SK-N-SH (cell line): ENCODE results near the gene SDK1. TPM values are rescaled to one million over a fixed set of nuclear protein-coding genes. Genes with fewer than 3 reads are reported as not detected.

Source experiments
- CTCF ChIA-PET: fragments of 300-600, 350-600 bp; formaldehyde crosslinking; extraction: SDS; loops from one replicate; lab custom pipeline; 2021; lab: Yijun Ruan, JAX
- POLR2A ChIA-PET: fragments of 350-600 bp; sonication (Branson Sonifier 250); formaldehyde crosslinking; extraction: SDS; loops from one replicate; lab custom pipeline; 2020; ENCODE audit warnings: antibody characterized with exemption, inconsistent platforms; lab: Yijun Ruan, JAX
- DNase-seq: peaks from one replicate; pipeline ENCODE4 v3.0.0; 2012
- H2AFZ ChIP-seq: fragments of 200-600 bp; sonication (generic); 2 replicates; pipeline ENCODE4 v1.8.1; 2016; ENCODE audit warnings: antibody characterized with exemption, mild to moderate bottlenecking, low read depth
- H3F3A ChIP-seq: fragments of 200-600 bp; sonication (generic); replicated peaks from 2 replicates; pipeline ENCODE3; 2016; ENCODE audit warnings: antibody characterized with exemption, mild to moderate bottlenecking; ENCODE audit not compliant: insufficient read depth
- H3K27ac ChIP-seq, 2 experiments: fragments of 200-500 bp in 1 of 2; fragments of 200-600 bp in 1 of 2; sonication (Bioruptor generic) in 1 of 2; sonication (generic), shearing (Covaris generic) in 1 of 2; 2 replicates each; pipeline versions ENCODE4 v1.5.1 to v1.6.1; 2014 to 2016; ENCODE audit warnings: low read depth in 2 of 2, inconsistent platforms in 1 of 2, low read length in 1 of 2, mild to moderate bottlenecking in 1 of 2, mixed read lengths in 1 of 2
- H3K27me3 ChIP-seq: fragments of 200-600 bp; sonication (generic), shearing (Covaris generic); 2 replicates; pipeline ENCODE4 v1.6.1; 2016; ENCODE audit warnings: mixed run types; ENCODE audit not compliant: insufficient read depth
- H3K36me3 ChIP-seq, 2 experiments: fragments of 200-500 bp in 1 of 2; fragments of 200-600 bp in 1 of 2; sonication (Bioruptor generic) in 1 of 2; sonication (generic) in 1 of 2; replicated peaks in 1 of 2; 2 replicates each; pipeline versions ENCODE3 to v1.5.1; 2014 to 2016; ENCODE audit warnings: low read length in 1 of 2, mild to moderate bottlenecking in 1 of 2; ENCODE audit not compliant: insufficient read depth in 2 of 2, control insufficient read depth in 1 of 2
- H3K4me1 ChIP-seq, 2 experiments: fragments of 200-500 bp in 1 of 2; fragments of 200-600 bp in 1 of 2; sonication (Bioruptor generic) in 1 of 2; sonication (generic), shearing (Covaris generic) in 1 of 2; 2 replicates each; pipeline versions ENCODE4 v1.5.1 to v1.6.1; 2014 to 2016; ENCODE audit warnings: low read depth in 1 of 2, low read length in 1 of 2, mixed run types in 1 of 2; ENCODE audit not compliant: insufficient read depth in 2 of 2, control insufficient read depth in 1 of 2
- H3K4me2 ChIP-seq: fragments of 200-600 bp; sonication (generic), shearing (Covaris generic); 2 replicates; pipeline ENCODE4 v1.6.1; 2017; ENCODE audit warnings: mixed run types
- H3K4me3 ChIP-seq, 2 experiments: fragments of 200-500 bp in 1 of 2; fragments of 200-600 bp in 1 of 2; sonication (Bioruptor generic) in 1 of 2; sonication (generic), shearing (Covaris generic) in 1 of 2; 2 replicates each; pipeline versions ENCODE4 v1.5.1 to v1.8.1; 2014 to 2016; ENCODE audit warnings: low read depth in 2 of 2, inconsistent platforms in 1 of 2, low read length in 1 of 2, mild to moderate bottlenecking in 1 of 2, mixed read lengths in 1 of 2, moderate library complexity in 1 of 2
- H3K79me2 ChIP-seq: fragments of 200-600 bp; sonication (generic); 2 replicates; pipeline ENCODE4 v1.8.1; 2017; ENCODE audit warnings: mild to moderate bottlenecking; ENCODE audit not compliant: insufficient read depth
- H3K9ac ChIP-seq: fragments of 200-600 bp; sonication (generic); 2 replicates; pipeline ENCODE4 v1.6.1; 2017; ENCODE audit warnings: mixed run types
- H3K9me2 ChIP-seq: fragments of 200-600 bp; sonication (generic); 2 replicates; pipeline ENCODE4 v1.6.1; 2017; ENCODE audit warnings: mixed run types
- H3K9me3 ChIP-seq: fragments of 200-600 bp; sonication (generic); 2 replicates; pipeline ENCODE4 v1.6.1; 2017; ENCODE audit warnings: mixed run types, mild to moderate bottlenecking, moderate library complexity
- H4K20me1 ChIP-seq: fragments of 200-600 bp; sonication (generic); 2 replicates; pipeline ENCODE4 v1.6.1; 2017; ENCODE audit warnings: mild to moderate bottlenecking, mixed run types; ENCODE audit not compliant: insufficient read depth
- CTCF ChIP-seq: fragments of 200-600 bp; sonication (generic); IDR thresholded peaks from 2 replicates; pipeline ENCODE4 v1.6.1; 2017; ENCODE audit warnings: antibody characterized with exemption, mild to moderate bottlenecking, moderate library complexity
- EZH2phosphoT487 ChIP-seq: fragments of 200-600 bp; sonication (generic); IDR thresholded peaks from 2 replicates; pipeline ENCODE4 v1.6.1; 2017; ENCODE audit warnings: low read depth, mixed run types, mild to moderate bottlenecking, antibody characterized with exemption, moderate library complexity, borderline replicate concordance
- FOXM1 ChIP-seq: IDR thresholded peaks from 2 replicates; pipeline ENCODE4 v1.4.0; 2012; ENCODE audit warnings: low read depth, mild to moderate bottlenecking
- JUND ChIP-seq: IDR thresholded peaks from 2 replicates; pipeline ENCODE4 v1.4.0; 2012
- MEF2A ChIP-seq: IDR thresholded peaks from 2 replicates; pipeline ENCODE4 v1.4.0; 2012; ENCODE audit warnings: low read depth, borderline replicate concordance
- MXI1 ChIP-seq: IDR thresholded peaks from 2 replicates; pipeline ENCODE4 v1.6.1; 2012; ENCODE audit warnings: mild to moderate bottlenecking, low read depth, low read length, improper control_type of control experiment
- NFIC ChIP-seq: IDR thresholded peaks from 2 replicates; pipeline ENCODE4 v1.4.0; 2012; ENCODE audit warnings: borderline replicate concordance
- NRF1 ChIP-seq: IDR thresholded peaks from 2 replicates; pipeline ENCODE4 v1.6.1; 2012; ENCODE audit warnings: low read depth, mild to moderate bottlenecking, low read length
- POLR2AphosphoS5 ChIP-seq: IDR thresholded peaks from 2 replicates; pipeline ENCODE4 v1.6.1; 2012; ENCODE audit warnings: low read depth, low read length
- RAD21 ChIP-seq: IDR thresholded peaks from 2 replicates; pipeline ENCODE4 v1.6.1; 2012; ENCODE audit warnings: mild to moderate bottlenecking, low read length
- RCOR1 ChIP-seq: fragments of 150-350 bp; IDR thresholded peaks from 2 replicates; pipeline ENCODE4 v1.6.1; 2017; ENCODE audit warnings: antibody characterized with exemption, low read length
- REST ChIP-seq: IDR thresholded peaks from 2 replicates; pipeline ENCODE4 v1.6.1; 2012; ENCODE audit warnings: mild to moderate bottlenecking, low read depth, low read length, moderate library complexity
- SIN3A ChIP-seq: IDR thresholded peaks from 2 replicates; pipeline ENCODE4 v1.6.1; 2012; ENCODE audit warnings: low read depth, mild to moderate bottlenecking, low read length, moderate library complexity, borderline replicate concordance
- USF1 ChIP-seq: IDR thresholded peaks from 2 replicates; pipeline ENCODE4 v1.4.0; 2012; ENCODE audit warnings: low read depth, borderline replicate concordance
- YY1 ChIP-seq: IDR thresholded peaks from 2 replicates; pipeline ENCODE4 v1.4.0; 2012; ENCODE audit warnings: low read depth, mild to moderate bottlenecking
- WGBS: methylation state at CpG from one replicate; pipeline ENCODE4 v1.1.6; 2017; ENCODE audit warnings: low lambda C conversion rate; 5-methylcytosine and 5-hydroxymethylcytosine counted together
- polyA plus RNA-seq, 3 experiments: library from polyadenylated mRNA; depleted of rRNA; stranded (reverse); fragments of >200 nt; gene quantifications; 2 replicates each; pipeline ENCODE4 v1.2.3, GENCODE V29; 2012

The SDK1 gene
- polyA plus RNA-seq, 1 of the 3 experiments (the other 2 are of a cell fraction) = 1.2 TPM

GRCh38 chr7:3380886-3381685 is 80.0 kb downstream of the SDK1 start:
- Histone ChIP-seq H3K9me3 (no peaks in the 10 kb centered on the region), H3K79me2 (no peaks in the 10 kb centered on the region), H4K20me1 (no peaks in the 10 kb centered on the region), H3K4me1 (no peaks in the 10 kb centered on the region; a peak in 1 of 4 replicates), H3K9ac (no peak overlapping the region), H3K36me3 (no peaks in the 10 kb centered on the region), H3F3A (no peaks in the 10 kb centered on the region), H2AFZ (no peak overlapping the region), H3K27ac (no peak overlapping the region), H3K4me2 (no peak overlapping the region), H3K9me2 (no peaks in the 10 kb centered on the region), H3K4me3 (no peak overlapping the region), H3K27me3 (no peaks in the 10 kb centered on the region)
- POLR2A ChIA-PET = no interaction called here
- TF ChIP-seq SIN3A (no peak), POLR2AphosphoS5 (no peak), RCOR1 (no peak), MXI1 (no peak), EZH2phosphoT487 (no peak), RAD21 (no peak), REST (no peak), FOXM1 (no peak), MEF2A (no peak)
- CTCF ChIA-PET = no interaction called here
- 69% methylated on average over 12 of the region's 12 CpGs for WGBS
- no peak for DNase-seq

- WGBS = 13% methylated on average over 5 of the region's 5 CpGs
- CTCF ChIA-PET = interaction anchor here (0.8 to 1.3 kb wide), 2 partner anchors 9 to 18 kb away, joined by 3 to 4 read pairs; no protein-coding TSS in a partner anchor
- POLR2A ChIA-PET = no interaction called here
- TF ChIP-seq REST = no peak
- TF ChIP-seq USF1 = no peak
- no peak for TF ChIP-seq CTCF
- TF ChIP-seq YY1 = no peak
- TF ChIP-seq JUND = no peak
- no peak for TF ChIP-seq NFIC
- TF ChIP-seq RCOR1 = no peak
- TF ChIP-seq NRF1 = no peak
These were observed 85.6 kb downstream of the SDK1 start for GRCh38 chr7:3386423-3387190.

More at GRCh38 chr7:3386423-3387190, 85.6 kb downstream of the SDK1 start:
- Histone ChIP-seq H3K4me3 (no peak overlapping the region), H2AFZ (no peak overlapping the region), H3K27ac (no peak overlapping the region), H3K36me3 (no peaks in the 10 kb centered on the region), H3K4me2 (no peak overlapping the region), H3K9me3 (no peaks in the 10 kb centered on the region), H3K9ac (no peak overlapping the region), H3K4me1 (peaks cover 0 to 2% of the 10 kb centered on the region in 2 experiments; a peak in 1 of 4 replicates), H3K27me3 (no peaks in the 10 kb centered on the region), H3K9me2 (no peaks in the 10 kb centered on the region), H4K20me1 (no peaks in the 10 kb centered on the region), H3K79me2 (no peaks in the 10 kb centered on the region), H3F3A (no peaks in the 10 kb centered on the region)
- DNase-seq = no peak
